HG02852 (cell line): Measurements from ENCODE around the gene GPATCH2.
"Not testable (repeated sequence)": the region's sequence is repeated elsewhere in the genome, so short reads cannot be mapped to it uniquely, and the experiment has no call there.

ENCODE experiments used
- ATAC-seq: cut with Tn5 transposase; IDR thresholded peaks from one replicate; pipeline ENCODE4 v1.9.1; 2021; ENCODE audit warnings: mild to moderate bottlenecking, moderate library complexity; ENCODE audit not compliant: unreplicated experiment

GPATCH2 gene

DNA sequence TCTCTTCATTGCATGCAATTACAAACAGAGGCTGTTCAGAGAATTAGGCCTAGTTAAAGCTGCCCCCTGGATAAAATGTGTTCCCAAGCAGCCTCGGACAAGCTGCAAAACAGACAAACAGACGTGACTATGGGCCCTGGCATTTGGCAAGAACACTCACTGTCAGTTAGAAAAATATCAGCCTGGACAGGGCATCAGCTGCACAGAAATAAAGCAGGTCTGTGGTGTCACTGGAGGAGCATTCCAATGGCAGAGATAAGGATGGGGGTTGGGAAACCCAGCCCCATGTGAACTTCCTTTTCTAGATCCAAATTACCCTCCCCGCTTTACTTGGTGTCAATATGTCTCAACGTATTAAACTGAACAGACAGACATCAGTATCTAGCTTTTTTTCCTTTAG, 177.1 kb downstream of the GPATCH2 start:
- no peak for ATAC-seq

DNA sequence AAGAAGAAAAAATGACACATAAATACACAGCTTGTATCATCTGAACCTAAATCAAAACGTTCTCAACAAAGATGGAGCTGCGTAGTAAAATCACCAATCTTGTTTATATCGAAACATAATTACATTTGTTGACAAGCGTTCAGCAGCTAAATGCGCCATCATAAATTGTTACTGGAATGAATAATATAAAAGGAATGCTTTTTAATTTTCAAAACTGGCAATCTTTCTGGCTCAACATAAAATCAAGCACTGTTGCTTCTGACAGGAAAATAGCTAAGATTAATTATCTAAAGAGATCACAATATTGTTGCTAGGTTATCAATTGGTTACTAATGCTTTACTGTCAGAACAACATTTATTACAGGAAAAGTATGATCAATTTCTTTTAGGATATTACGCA, 181.5 kb downstream of the GPATCH2 start:
- ATAC-seq: no peak

DNA sequence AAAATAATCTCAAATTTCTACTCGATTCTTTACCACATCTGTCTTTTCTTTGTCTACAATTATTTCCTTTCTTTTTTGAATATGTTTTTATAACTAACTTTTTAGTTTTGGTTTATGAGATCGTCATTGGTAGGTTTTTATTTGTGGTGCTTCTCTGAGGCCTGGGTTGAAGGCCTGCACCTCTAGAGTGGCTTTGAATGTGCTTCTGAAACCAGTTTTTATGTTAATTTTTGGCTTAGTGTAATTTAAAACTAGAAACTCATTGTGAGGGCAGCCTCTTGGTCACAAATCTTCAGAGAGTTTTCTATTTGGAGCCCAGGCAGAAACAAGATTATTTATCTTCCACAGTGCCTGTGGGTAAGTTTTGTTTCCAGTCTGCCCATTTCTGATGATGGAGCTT, 187.0 kb downstream of the GPATCH2 start:
- no peak for ATAC-seq

DNA sequence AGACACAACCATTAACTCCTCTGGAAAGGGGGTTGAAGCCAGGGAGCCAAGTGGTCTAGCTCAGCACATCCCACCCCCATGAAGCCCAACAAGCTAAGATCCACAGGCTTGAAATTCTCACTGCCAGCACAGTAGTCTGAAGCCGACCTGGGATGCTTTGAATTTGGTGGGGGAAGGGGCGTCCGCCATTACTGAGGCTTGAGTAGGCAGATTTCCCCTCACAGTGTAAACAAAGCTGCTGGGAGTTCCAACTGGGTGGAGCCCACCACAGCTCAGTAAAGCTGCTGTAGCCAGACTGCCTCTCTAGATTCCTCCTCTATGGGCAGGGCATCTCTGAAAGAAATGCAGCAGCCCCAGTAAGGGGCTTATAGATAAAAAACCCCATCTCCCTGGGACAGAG, 193.5 kb downstream of the GPATCH2 start:
- no peak for ATAC-seq

DNA sequence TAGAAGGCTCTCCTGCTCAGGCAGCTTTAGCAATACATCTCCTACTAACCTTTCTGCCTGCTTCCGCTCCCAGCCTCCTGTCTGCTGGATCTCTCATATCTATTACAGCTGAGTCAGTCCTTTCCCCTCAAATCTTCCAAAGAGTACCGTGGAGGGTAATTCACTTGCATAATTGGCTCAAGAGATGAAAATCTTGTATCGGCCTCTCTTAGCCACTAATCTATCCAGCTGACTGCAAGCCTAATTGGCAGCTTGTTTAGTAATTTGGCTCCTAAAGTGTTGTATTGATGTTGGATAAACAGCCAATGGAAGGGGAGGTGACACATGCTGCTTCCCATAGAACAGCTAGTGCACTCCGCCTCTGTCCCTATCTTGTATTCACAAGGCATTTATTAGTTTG, 195.7 kb downstream of the GPATCH2 start:
- no peak for ATAC-seq

DNA sequence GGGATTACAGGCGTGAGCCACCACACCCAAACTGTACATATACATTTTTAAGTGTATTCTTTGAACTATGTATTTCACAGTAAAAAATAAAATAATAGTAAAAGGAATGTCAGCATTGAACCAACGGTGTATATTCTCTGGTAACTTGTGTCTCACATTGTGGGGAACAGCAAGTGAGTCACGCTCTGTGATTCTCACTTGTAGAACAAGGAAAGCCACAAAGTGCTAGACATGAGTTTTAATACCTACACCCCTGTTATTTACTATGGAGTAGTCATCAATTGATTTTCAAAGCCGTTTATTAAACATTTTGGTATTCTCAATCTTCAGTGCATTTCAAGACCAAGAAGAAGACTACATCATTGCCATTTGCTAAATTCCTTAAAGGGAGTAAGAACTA, 197.2 kb downstream of the GPATCH2 start:
- no peak for ATAC-seq

DNA sequence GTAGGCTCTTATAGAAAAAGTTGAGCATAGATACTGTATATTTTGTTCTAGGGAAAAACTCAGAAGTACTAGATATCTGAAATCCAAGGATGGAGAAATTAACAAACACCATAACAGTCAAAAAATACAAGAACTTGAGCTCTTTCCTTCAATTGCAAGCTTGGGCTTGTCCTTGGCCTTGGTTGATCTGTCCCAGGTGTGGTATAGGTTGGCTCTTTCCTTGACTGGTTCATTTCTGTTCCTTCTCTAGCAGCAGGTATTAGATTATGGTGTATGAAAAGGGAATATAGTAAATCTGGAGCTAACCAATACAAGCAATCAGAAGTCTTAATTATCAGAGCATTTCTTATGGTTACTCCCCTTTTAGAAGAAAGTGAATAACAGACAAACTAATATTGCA, 198.6 kb downstream of the GPATCH2 start:
- ATAC-seq: no peak

DNA sequence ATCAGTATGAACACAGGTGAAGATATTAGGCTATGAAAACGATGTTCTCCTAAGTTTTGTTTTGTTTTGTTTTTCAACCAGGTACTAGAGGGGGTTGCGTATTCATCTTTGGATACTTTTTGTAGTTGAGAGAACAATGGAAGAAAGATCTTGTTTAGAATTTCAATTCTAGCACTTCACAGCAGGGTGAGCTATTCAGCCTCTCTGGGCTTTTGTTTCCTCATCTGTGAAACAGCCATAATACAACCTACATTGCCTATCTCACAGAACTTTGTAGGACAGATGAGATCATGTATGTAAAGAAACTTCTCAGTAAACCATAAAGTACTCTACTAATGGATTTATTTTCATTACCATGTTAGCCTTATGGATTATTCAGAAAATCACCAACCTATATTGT, 199.5 kb downstream of the GPATCH2 start:
- no peak for ATAC-seq

DNA sequence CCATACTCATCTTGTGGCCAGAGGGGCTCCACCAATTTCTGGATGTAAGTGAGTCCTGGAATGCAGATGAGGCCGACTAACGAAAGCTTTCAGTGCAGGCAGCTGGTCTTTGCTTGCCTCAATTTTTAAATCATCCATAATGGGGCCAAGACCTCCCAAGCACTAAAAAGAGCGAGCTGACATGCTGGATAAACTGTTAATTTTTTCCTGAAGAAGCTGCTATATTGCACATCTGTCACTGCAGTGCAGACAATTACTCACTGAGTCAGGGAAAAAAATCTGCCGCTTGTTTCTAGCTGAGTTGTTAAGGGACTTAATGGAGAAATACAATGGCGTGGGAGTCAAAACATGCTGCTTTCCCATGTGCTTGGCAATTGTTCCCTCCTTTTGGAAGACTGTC, 205.5 kb downstream of the GPATCH2 start:
- no peak for ATAC-seq

DNA sequence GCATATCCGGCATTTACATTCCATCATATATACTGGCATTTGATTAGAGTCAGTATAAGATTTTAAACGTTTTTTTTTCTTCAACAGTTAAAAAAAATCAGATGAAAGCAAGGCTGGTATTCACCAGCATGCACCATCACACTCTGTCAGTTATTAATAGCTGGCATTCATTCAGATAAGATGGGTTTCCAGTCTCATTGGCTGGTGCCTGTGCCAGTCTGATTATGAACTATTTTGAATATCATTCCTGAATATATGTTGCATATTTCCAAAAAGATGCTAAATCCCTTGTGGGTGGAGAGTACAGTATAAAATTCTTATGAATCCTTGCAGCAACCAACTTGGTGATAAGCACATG, 211.7 kb downstream of the GPATCH2 start:
- ATAC-seq: no peak

DNA sequence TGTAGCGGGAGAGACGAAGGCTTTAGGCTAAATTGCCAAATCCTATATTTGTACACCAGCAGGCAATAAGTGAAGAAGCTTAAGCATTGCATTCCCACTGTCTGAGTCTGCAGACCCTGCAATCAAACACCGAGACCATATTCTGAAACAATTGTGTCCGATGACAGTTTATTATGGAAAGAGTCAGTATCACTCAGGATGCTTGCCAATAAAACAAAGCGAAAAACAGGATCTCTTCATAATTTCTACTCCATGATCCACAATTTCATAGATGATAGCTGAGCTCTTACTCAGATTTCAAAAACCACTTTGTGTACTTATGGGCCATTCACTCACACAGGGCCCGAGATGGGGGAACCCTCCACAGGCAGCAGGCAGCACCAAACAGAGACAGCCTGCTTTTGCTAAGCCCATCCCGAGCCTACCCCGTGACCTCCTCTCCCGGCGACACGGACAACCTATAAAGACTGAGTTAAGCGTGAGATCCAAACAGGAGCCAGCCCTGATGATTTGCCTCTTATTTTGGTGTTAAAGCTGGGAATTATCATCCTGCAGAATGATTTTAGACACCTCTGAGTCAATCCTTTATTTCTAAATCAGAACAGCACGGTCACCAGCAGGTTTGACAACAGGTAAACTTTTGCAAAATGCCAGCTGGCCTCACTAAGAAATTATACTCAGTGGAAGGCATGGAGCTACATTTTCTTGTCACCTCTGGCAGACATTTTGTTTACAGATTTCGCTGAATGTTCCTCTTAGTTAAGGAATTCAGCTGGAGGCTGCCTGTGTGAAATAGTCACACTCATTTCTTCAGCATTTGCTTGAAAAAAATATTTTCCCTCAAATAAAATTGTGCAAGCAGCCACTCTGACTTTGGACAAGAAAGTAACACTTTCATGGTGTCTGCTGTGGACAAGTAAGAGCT, 212.4 kb downstream of the GPATCH2 start:
- ATAC-seq: no peak

DNA sequence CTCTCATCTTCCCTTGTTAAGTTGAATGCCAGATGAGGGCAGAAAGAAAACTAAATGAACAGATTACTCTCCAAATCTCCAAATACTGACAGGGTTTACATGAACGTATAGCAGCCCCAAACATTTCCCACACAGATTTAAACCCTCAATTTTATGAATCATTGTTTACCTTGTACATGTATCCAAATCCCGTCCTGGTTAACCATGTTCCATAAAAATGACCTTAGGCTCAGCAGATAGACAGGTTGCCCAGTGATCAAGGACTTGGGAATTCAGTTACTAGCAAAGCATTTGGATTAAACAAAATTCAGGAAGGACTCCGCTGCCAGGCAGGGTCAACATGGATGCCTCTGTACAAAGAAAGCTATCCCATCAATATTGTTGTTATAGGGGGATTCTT, 213.5 kb downstream of the GPATCH2 start:
- no peak for ATAC-seq

DNA sequence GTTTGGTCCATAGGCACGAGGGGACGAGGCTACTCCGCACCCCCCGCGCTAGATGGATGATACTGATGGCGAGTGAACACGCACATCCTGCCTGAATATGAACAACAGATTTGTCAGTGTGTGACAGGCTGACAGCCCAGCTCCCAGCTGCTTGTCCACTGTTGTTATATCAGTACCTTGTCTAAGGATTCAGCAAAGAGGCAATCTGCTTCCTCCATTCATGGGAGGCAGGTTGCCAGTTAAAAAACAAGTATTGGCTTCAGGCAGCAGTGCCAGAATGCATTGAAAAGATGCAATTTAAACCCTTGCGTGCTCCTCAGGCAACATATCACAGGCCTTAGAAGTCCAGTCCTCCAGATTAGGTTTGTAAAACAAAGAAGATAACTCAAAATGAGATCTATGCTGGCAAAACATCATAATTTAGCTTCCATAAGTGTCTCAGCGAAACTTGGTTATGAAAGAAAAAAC, 223.3 kb downstream of the GPATCH2 start:
- ATAC-seq: no peak

DNA sequence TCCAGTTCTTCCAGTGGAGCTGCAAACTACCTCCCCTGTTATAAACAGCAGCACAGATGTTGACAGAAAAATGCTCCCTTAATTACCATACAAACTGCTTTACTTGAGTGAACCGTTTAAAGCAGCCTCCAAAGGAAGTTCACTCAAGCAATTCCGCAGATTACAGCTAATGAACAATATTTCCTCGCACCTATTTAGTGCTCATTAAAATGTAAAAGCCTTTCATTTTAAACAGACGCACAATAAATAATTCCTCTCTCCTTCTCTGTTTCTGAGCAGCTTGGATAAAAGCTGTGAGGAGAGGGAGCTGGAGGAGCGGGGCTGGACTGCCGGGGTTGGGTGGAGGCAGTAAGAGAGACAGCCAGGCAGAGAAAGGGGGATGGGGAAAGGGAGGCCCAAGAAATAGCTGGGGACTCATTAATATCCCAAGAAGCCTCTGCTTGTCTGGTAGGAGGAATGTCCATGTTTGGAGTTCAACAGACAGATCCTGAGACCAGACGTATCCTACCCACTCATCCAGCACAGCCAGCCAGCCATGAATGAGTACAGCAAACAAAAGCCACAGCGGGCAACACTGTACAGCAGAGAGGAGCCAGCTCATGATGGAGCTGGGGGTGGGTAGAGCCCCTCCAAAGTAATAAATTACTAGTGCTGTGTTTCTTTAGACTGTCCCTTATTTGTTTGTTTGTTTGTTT, 227.7 kb downstream of the GPATCH2 start:
- ATAC-seq: no peak

DNA sequence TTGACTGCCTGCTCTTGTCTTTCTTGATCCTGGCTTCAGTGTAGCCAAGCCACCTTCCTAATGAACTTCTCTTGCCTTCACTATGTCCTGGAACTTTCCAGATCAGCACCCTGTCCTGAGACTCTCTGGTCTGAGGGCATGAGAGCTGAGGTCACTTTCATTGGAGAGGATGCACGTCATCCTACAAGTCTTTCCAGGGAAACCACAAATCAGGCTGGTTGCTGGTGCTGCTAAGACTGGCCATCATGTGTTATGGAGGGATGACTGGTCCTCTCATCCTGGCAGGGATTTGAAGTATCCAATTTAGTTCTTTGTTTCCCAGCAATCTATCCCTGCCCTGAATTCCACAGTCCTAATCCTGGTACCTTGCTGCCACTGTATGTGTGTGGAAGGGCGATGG, 228.6 kb downstream of the GPATCH2 start:
- no peak for ATAC-seq

DNA sequence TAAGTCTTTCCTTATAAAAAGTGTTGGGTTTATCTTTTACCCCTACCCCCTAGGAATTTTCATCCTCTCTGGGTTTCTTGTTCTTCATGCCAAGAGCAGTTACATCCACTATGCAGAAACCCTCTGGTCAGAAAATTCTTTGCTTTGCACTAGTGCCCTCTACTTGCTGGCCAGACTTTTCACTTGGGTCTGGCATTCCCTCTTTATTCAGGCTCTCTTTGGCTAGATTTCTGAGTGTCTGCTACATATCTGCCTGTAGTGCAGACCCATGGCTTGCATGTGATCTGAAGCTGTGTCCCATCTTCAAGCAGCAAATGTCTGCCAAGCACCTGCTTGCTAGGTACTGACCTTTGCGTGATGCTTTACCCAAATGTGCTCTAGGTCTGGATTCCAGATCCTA, 237.0 kb downstream of the GPATCH2 start:
- ATAC-seq: no peak

DNA sequence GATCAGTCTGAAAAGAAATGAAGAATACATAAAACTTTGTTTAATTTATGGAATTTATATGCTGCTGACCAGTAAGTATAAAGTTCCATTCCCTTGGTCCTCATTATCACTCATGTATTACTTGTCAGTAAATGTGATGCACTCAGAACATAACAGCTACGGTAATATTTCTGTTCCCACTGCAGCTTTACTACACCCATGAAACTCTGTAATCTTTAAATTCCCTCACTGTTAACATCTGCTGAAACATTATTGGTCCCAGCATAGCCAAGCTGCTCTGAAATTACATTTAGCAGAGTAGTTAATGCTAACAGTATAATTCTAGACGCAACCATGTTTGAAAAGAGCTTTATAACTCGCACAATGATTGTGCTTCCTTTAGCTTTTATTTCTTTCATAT, 238.4 kb downstream of the GPATCH2 start:
- no peak for ATAC-seq

DNA sequence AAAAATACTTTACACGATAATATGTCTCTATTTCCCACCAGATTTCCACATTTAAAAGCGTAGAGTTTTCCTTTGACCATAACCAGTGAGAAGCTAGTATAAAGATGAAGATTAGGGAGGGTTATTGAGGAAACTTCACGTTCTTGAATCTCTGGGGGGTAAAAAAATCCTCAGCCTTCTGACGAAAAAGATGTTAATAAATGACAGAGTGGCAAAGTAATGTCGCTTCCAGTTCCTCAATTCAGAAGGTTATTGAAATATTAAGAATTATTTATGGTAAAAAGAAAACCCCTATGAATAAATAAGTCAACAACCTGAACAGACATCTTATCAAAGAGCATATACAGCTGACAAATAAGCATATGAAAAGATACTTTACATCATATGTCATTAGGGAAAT, 241.0 kb downstream of the GPATCH2 start:
- ATAC-seq: no peak

DNA sequence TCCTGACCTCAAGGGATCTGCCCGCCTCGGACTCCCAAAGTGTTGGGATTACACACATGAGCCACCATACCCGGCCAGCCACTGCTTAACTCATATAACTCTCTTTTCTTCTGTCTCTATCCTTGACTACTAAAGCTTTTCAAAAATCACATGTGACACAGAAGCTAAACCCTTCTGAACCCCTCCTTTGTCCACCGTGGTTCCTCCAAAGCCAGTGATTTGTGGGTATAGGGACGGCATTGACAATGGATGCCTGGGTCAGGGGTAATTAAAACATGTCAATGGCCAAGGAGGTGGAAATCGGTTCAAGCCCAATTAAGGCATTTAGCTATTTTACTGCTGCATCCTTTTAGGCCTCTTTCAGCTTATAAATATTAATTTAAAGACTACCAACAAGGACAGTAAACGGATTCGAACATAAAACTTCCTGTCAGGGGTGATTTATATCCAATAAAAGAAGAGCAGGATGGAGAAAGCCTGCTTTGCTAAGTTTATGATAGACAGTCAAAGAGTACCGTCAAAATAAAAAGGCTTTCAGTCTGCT, 242.3 kb downstream of the GPATCH2 start:
- no peak for ATAC-seq

DNA sequence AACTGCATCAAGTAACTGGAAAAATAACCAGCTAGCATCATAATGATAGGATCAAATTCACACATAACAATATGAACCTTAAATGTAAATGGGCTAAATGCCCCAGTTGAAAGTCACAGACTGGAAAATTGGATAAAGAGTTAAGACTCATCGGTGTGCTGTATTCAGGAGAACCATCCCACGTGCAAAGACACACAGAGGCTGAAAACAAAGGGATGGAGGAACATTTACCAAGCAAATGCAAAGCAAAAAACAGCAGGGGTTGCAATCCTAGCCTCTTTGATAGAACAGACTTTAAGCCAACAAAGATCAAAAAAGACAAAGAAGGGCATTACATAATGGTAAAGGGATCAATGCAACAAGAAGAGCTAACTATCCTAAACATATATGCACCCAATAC, 249.1 kb downstream of the GPATCH2 start:
- ATAC-seq: not testable (repeated sequence)

DNA sequence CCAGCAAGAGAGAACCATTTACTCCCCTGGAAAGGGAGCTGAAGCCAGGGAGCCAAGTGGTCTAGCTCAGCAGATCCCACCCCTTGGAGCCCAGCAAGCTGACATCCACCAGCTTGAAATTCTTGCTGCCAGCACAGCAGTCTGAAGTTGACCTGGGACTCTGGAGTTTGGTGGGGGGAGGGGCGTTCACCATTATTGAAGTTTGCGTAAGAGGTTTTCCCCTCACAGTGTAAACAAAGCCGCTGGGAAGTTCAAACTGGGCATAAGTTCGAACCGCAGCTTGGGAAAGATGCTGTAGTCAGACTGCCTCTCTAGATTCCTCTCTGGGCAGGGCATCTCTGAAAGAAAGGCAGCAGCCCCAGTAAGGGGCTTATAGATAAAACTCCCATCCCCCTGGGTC, 251.1 kb downstream of the GPATCH2 start:
- ATAC-seq: not testable (repeated sequence)

DNA sequence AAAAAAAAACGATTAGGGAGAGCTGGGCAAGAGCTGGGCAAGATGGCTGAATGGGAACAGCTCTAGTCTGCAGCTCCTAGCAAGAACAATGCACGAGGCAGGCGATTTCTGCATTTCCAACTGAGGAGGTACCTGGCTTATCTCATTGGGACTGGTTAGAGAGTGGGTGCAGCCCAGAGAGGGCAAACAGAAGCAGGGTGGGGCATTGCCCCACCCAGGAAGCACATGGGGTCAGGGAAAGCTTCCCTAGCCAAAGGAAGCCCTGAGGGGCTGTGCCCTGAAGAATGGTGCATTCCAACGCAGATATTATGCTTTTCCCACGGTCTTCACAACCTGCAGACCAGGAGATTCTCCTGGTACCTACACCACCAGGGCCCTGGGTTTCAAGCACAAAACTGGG, 251.6 kb downstream of the GPATCH2 start:
- ATAC-seq: no peak
